ENCODE data around the gene PIK3C2B. TPM values are rescaled to one million over a fixed set of nuclear protein-coding genes. Genes with fewer than 3 reads are reported as not detected.

Gene PIK3C2B
- total and polyA plus RNA-seq, 2 of the 8 experiments (the other 6 are each of a cell fraction or from before 2014, with no cell fraction given), result 20.4 to 36.7 TPM

DNA sequence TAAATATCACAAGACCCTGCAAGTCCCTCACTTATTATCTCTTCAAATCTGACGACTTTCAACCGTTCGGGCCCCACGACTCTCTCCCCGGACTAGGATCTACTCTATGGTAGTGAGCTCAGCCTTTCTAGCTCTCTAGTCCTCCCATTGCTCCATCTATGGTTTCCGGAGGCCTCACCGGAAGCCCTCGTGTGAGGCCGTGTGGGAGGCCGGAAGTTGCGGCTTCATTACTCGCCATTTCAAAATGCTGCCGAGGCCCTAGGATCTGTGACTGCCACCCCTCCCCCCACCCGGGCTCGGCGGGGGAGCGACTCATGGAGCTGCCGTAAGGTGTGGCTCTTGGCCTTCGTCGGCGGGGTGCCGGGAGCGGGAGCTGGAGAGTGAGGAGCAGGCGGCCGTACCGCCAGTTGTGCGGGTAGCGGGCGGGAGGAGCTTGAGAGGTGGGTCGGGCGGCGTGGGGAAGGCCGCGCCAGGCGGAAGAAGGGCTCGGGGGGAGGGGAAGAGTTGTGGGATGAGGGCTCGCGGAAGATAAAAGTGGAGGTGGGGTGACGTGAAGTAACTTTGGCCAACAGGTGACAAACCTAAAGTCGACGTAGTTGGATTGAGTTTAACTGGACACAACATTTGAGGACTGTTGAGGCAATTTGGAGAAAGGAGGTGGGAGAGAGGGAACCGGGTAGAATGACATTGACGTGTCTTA lies 21.7 kb upstream of the PIK3C2B start, which contains the start of gene MDM4:
MDM4 (plus strand) TSS at position 227 of the 700 bp plus-strand sequence. CDS start 9,113 bp downstream, outside the sequence.
- peak within 1 kb of the TSS; percentile 77 to 95 (median 90) for H3K9ac ChIP-seq (replicated peaks in 1 of 4; ENCODE audit: extremely low read depth in 1 of 4, low read depth in 3 of 4, low read length in 3 of 4)
- ChIA-PET CTCF (ENCODE audit: partially characterized antibody) (interaction anchor here (0.7 to 49.0 kb wide), 8 partner anchors 9 to 477 kb away, joined by 3 to 2124 read pairs (median 3); no protein-coding TSS in a partner anchor), POLR2A (ENCODE audit: partially characterized antibody) (interaction anchor here (0.5 to 6.8 kb wide), 28 partner anchors 10 to 438 kb away, joined by 3 to 106 read pairs (median 4); partner anchors contain the start of gene PIK3C2B)
- peaks cover 15 to 48% of the 10 kb centered on the region in 2 experiments for H3K79me2 ChIP-seq (ENCODE audit: control insufficient read depth in 1 of 2, insufficient read depth in 2 of 2, low read length in 2 of 2)
- H2BK5ac ChIP-seq (ENCODE audit: low read depth, low read length), result peak within 1 kb of the TSS; percentile 94
- peak within 1 kb of the TSS; percentile 97 for H2BK120ac ChIP-seq (replicated peaks; ENCODE audit: low read depth, low read length)
- peak within 1 kb of the TSS; percentile 25; the same call in 1 of the 2 replicates for H2AK5ac ChIP-seq (ENCODE audit: low read depth, low read length)
- H4K8ac ChIP-seq (ENCODE audit: extremely low read depth, insufficient read depth, low read length), result peak within 1 kb of the TSS; percentile 97
- FAIRE-seq (no peak), DNase-seq (ENCODE audit: low read depth in 1 of 2, low spot score in 2 of 2) (peak; percentile 90 to 99)
- no peaks in the 10 kb centered on the region for H3K27me3 ChIP-seq (replicated peaks in 1 of 4; ENCODE audit: control insufficient read depth in 3 of 4, extremely low read depth in 1 of 4, insufficient read depth in 3 of 4, low read length in 3 of 4)
- no peaks in the 10 kb centered on the region; a peak in 1 of 7 replicates for H3K4me1 ChIP-seq (replicated peaks in 1 of 4; ENCODE audit: control insufficient read depth in 3 of 4, insufficient read depth in 4 of 4, low read length in 3 of 4)
- peak within 1 kb of the TSS; percentile 94 for H3K14ac ChIP-seq (ENCODE audit: insufficient read length)
- H4K91ac ChIP-seq (replicated peaks; ENCODE audit: insufficient read length, low read length), result peak within 1 kb of the TSS; percentile 98
- H3K79me1 ChIP-seq (ENCODE audit: low read depth, low read length), result peaks cover 2% of the 10 kb centered on the region; the same call in 1 of the 2 replicates
- peak within 1 kb of the TSS; percentile 50 to 78 for H3K4me2 ChIP-seq (ENCODE audit: insufficient read depth in 1 of 2, low read depth in 2 of 2, low read length in 2 of 2)
- no peak within 1 kb of the TSS for H3K23ac ChIP-seq (ENCODE audit: insufficient read length)
- peak within 1 kb of the TSS; percentile 75 to 91 (median 84) for H3K4me3 ChIP-seq (ENCODE audit: extremely low read depth in 1 of 4, insufficient read depth in 2 of 4, low read depth in 3 of 4, low read length in 4 of 4)
- no peak within 1 kb of the TSS for H2BK20ac ChIP-seq (ENCODE audit: low read length)
- peak within 1 kb of the TSS; percentile 77; the same call in 1 of the 2 replicates for H2BK12ac ChIP-seq (ENCODE audit: low read depth, low read length)
- peak within 1 kb of the TSS; percentile 85 for H3K56ac ChIP-seq (replicated peaks; ENCODE audit: insufficient read length, low read depth, low read length)
- H3K18ac ChIP-seq (ENCODE audit: extremely low read depth, low read length), result peak within 1 kb of the TSS; percentile 86
- H3K23me2 ChIP-seq (ENCODE audit: low read depth, low read length), result peaks cover 2% of the 10 kb centered on the region
- H3K36me3 ChIP-seq (ENCODE audit: control insufficient read depth in 2 of 4, insufficient read depth in 4 of 4, low read length in 3 of 4), result peaks cover 0 to 9% (median 0%) of the 10 kb centered on the region in 4 experiments; a peak in 3 of 8 replicates
- H4K5ac ChIP-seq (ENCODE audit: insufficient read length, low read depth, low read length), result peak within 1 kb of the TSS; percentile 94
- 4% methylated on average over 32 of the region's 43 CpGs; no CpG with 5 or more reads in 1 of the 2 experiments for WGBS, 2 experiments (ENCODE audit: extremely low coverage in 1 of 2, insufficient coverage in 1 of 2, insufficient read length in 1 of 2, insufficient replicate concordance in 2 of 2, low coverage in 1 of 2, low lambda C conversion rate in 2 of 2, missing lambda C conversion rate in 1 of 2)
- peak within 1 kb of the TSS; percentile 97; the same call in 1 of the 2 replicates for H2BK15ac ChIP-seq (ENCODE audit: low read length)
- peak within 1 kb of the TSS; percentile 97 for H3K27ac ChIP-seq (ENCODE audit: low read depth, low read length)
- no peaks in the 10 kb centered on the region for H3K9me3 ChIP-seq (ENCODE audit: insufficient read depth in 2 of 2, low read depth in 1 of 2, low read length in 1 of 2)
- peak within 1 kb of the TSS; percentile 99 for H2AFZ ChIP-seq (ENCODE audit: low read length)
- H4K20me1 ChIP-seq (replicated peaks in 1 of 2; ENCODE audit: control insufficient read depth in 1 of 2, insufficient read depth in 2 of 2, low read length in 2 of 2), result no peaks in the 10 kb centered on the region
- peak within 1 kb of the TSS; percentile 91 for H3K4ac ChIP-seq (replicated peaks; ENCODE audit: insufficient read length, low read depth, low read length)
- TF ChIP-seq JUND (IDR thresholded peaks at IDR 0.05; ENCODE audit: low read length), result peak; percentile 60; the same call in 1 of the 2 replicates
- no peak for TF ChIP-seq MAFK (IDR thresholded peaks at IDR 0.05; ENCODE audit: low read depth, low read length)
- TF ChIP-seq TAF1 (IDR thresholded peaks at IDR 0.05; ENCODE audit: low read depth, low read length), result peak; percentile 92
- peak; percentile 15 for TF ChIP-seq NANOG (IDR thresholded peaks at IDR 0.05; ENCODE audit: insufficient read depth, low read depth, low read length, poor library complexity, severe bottlenecking)
- TF ChIP-seq, protein P1, sequence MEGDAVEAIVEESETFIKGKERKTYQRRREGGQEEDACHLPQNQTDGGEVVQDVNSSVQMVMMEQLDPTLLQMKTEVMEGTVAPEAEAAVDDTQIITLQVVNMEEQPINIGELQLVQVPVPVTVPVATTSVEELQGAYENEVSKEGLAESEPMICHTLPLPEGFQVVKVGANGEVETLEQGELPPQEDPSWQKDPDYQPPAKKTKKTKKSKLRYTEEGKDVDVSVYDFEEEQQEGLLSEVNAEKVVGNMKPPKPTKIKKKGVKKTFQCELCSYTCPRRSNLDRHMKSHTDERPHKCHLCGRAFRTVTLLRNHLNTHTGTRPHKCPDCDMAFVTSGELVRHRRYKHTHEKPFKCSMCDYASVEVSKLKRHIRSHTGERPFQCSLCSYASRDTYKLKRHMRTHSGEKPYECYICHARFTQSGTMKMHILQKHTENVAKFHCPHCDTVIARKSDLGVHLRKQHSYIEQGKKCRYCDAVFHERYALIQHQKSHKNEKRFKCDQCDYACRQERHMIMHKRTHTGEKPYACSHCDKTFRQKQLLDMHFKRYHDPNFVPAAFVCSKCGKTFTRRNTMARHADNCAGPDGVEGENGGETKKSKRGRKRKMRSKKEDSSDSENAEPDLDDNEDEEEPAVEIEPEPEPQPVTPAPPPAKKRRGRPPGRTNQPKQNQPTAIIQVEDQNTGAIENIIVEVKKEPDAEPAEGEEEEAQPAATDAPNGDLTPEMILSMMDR (IDR thresholded peaks at IDR 0.05; ENCODE audit: control extremely low read depth in 1 of 3, insufficient read depth in 1 of 3, low read depth in 1 of 3, low read length in 3 of 3), result no peak
- TF ChIP-seq CTBP2 (IDR thresholded peaks at IDR 0.05; ENCODE audit: borderline replicate concordance, insufficient read depth, insufficient read length, low read length), result peak; percentile 49
- TF ChIP-seq BRCA1 (IDR thresholded peaks at IDR 0.05; ENCODE audit: low read depth, low read length), result no peak
- TF ChIP-seq HDAC2 (IDR thresholded peaks at IDR 0.05; ENCODE audit: borderline replicate concordance in 1 of 2, low read depth in 2 of 2, low read length in 2 of 2), result 0 out of 4 replicates have a peak, but pooled peaks of 1 of the 2 experiments have one; percentile 75
